Right ventricle myocardium superior (tissue), 1 donor: ENCODE measurements around the gene QRFP. TPM values are rescaled to one million over a fixed set of nuclear protein-coding genes. Genes with fewer than 3 reads are reported as not detected.

ENCODE experiments used
- ATAC-seq: fragments of 200-7000 bp; cut with Tn5 transposase; one replicate; pipeline ENCODE4 v1.9.1; 2020; ENCODE audit warnings: mild to moderate bottlenecking; ENCODE audit not compliant: poor library complexity
- DNase-seq: peaks from one replicate; pipeline ENCODE4 v3.0.0-alpha.2; 2020
- intact Hi-C: fragments of 100-400 bp; cut with DNase I; formaldehyde crosslinking; loops from one replicate; pipeline ENCODE4 v1.11.2; 2022
- total RNA-seq: library from RNA; stranded (reverse); fragmentation: NEBNext Ultra II Directional; extraction: Animal tissue kit (Norgen Biotek cat#: 25700); gene quantifications from one replicate; pipeline ENCODE4 v1.2.1, GENCODE V29; 2021
- donor health status: DM: no; HTN: yes; CAD: no; lungs with severe emphysema.

Gene QRFP
- total RNA-seq, 1 donor from 2014 or later, result not detected

DNA sequence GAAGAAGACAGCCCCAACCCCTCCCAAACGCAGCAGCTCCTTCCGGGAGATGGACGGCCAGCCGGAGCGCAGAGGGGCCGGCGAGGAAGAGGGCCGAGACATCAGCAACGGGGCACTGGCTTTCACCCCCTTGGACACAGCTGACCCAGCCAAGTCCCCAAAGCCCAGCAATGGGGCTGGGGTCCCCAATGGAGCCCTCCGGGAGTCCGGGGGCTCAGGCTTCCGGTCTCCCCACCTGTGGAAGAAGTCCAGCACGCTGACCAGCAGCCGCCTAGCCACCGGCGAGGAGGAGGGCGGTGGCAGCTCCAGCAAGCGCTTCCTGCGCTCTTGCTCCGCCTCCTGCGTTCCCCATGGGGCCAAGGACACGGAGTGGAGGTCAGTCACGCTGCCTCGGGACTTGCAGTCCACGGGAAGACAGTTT lies 12.5 kb downstream of the QRFP start:
- DNase-seq, result no peak
- ATAC-seq, result no peak
- intact Hi-C loops, result no loop called here

DNA sequence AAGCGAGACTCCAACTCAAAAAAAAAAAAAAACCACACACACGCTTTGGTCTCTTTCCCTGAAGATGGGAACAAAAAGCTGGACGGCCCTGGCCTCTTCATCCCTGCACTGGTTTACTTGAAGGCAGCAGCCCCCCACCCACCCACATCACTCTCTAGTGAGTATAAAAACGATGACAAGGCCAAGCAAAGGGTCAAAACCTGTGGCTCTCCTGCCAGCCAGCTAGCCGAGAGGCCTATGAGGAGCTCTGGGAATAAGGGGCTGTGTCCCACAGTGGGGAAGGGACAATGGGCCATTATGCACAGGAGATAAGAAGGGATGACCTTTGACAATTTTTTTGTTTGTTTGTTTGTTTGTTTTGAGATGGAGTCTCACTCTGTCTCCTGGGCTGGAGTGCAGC lies 13.1 kb downstream of the QRFP start:
- intact Hi-C loops, result no loop called here
- DNase-seq, result no peak
- no peak for ATAC-seq

DNA sequence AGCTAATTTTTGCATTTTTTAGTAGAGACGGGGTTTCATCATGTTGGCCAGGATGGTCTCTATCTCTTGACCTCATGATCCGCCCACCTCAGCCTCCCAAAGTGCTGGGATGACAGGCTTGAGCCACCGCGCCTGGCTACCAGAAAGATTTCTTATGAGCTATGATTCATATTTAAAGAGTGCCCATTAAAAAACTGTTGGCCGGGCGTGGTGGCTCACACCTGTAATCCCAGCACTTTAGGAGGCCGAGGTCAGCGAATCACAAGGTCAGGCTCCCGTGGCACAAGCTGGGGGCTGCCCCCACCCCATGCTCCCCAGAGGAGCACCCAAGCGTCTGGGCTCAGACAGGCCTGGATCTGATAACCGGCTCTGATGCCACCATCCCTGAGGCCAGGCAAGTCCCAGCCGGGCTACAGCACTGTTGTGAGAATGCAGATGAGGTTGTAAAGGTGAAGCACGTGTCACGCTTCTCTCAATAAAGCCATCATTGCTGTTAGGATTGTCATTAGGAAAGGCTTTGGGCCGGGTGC lies 13.9 kb downstream of the QRFP start:
- intact Hi-C loops, result no loop called here
- no peak for ATAC-seq
- no peak for DNase-seq

DNA sequence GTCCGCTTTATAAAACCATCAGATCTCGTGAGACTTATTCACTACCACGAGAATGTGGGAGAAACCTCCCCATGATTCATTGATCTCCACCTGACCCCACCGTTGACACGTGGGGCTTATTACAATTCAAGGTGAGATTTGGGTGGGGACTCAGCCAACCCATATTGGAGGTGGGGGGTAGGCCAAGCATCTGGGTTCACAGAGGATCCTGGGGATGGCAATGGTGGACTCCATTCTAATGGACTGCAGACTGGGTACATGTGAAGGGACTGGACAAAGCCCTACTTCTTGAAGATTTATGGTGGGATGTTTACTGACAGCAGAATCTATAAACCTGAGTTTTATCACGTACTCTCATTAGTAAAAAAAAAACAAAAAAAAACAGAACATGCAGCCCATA lies 15.1 kb downstream of the QRFP start:
- ATAC-seq (no peak), DNase-seq (no peak)
- intact Hi-C loops, result no loop called here

DNA sequence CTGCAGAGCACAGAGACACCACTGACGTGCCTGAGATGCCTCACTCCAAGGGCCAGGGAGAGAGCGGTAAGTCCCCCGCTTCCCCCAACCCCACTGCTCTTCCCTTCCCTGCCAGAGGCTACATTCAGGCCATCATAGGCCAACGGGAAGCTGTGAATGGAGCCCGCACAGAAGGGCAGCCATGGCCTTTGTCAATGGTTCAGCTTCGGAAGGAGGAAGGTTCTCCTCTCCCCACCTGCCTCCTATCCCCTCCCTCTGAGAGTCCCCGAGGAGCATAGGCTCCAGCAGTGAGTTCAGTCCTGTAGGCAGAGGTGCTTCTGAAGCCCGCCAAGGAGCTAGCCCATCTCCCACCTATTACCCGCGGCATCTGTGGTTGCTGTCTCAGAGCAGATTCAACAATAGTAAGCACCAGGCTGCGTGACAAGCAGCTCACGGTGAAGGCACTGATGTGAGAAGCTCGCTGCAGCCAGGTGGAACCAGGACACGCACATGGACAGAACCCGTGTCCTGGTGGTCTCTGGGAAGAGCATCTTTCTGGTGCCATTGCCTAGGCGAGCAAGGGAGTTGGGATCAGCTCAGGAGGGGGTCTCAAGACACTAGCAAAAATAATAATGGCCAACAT lies 15.9 kb downstream of the QRFP start:
- no peak for ATAC-seq
- peak; percentile 26 for DNase-seq
- intact Hi-C loops, result no loop called here

DNA sequence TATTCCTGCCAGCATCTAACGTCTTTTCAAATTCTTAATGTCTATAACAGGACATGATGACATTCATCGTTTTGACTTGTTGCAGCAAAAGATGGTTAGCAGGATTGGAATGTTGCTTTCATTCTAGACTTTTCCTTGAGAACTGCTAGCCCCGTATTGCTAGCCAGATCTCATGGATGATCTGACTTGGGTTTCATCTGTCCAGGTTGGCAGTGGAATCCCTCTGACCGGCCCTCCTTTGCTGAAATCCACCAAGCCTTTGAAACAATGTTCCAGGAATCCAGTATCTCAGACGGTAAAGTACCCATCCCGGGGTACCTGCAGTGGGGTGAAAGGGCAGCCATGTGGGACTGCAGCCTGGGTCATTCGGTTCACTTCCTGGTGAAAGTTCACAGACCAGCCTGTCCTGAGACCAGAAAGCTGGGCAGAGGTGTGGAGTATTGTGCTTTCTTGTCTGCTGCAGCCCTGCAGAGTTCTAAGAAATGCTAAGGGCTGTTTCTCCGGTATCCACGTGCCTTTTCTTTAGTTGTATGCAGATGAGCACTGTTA lies 16.7 kb downstream of the QRFP start:
- DNase-seq (no peak), ATAC-seq (no peak)
- intact Hi-C loops, result no loop called here

DNA sequence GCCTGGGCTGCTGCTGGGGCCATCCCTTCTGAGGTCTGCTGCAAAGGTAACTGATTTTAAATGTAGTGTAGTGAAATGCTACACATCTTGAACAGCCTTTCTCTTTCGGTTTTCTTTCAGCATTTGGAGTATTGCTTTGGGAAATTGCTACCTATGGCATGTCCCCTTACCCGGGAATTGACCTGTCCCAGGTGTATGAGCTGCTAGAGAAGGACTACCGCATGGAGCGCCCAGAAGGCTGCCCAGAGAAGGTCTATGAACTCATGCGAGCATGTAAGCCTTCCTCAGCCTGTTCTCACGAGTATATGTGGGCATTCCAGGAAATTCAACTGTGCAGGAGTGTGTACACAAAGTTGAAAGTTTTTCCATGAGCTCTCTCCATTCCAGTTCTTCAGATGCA lies 18.3 kb downstream of the QRFP start:
- ATAC-seq (no peak), DNase-seq (no peak)
- intact Hi-C loops, result no loop called here

DNA sequence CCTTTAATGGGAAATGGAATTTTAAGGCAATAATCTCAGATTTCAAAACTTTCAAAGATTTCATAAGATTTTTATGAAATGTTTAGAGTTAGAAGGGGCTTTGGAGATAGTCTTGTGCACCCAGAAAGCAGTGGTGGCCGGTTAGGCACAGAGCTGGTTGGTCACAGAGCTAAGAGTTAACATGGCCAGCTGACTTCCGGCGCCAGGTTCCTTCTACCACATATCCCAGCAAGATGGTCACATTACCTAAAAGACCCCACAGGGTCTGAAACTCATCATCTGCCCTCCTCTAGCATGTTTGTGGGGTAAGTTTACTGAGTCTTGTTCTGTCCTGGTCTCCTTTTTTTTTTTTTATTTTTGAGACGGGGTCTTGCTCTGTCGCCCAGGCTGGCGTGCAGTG lies 19.3 kb downstream of the QRFP start:
- intact Hi-C loops, result no loop called here
- DNase-seq (no peak), ATAC-seq (no peak)

DNA sequence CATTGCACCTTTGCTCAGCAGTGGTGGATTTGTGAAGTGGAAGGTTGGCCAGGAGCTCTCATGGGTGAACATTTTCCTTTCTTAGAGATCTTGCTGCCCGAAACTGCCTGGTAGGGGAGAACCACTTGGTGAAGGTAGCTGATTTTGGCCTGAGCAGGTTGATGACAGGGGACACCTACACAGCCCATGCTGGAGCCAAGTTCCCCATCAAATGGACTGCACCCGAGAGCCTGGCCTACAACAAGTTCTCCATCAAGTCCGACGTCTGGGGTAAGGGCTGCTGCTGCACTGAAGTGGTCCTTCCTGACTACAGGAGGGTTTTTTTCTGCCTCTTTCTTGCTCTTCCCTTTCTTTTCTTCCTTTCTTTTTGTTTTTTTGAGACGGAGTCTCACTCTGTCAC lies 21.8 kb downstream of the QRFP start:
- DNase-seq (no peak), ATAC-seq (no peak)
- intact Hi-C loops, result loop anchor here (5.0 kb wide), 1 partner anchor 58 kb away; no protein-coding TSS in a partner anchor

DNA sequence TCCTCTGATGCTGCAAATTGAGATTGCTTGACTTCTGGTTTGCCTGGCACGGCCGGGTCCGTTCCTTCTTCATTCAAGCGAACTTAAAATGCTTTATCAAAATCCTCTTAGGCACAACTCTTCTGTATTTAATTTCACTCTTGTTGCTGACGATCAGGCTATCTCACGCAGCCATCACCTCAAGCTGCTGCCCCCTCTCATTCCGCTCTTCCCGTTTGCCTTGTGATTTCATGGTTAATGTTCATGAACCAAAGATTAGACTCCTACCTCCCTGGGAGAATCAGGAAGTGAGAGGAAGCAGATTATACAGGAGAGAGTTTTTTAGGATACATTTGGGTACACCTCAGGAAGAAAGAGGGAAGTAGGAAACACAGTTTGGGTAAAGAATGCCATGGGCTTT lies 22.6 kb downstream of the QRFP start:
- intact Hi-C loops, result loop anchor here (5.0 kb wide), 1 partner anchor 58 kb away; no protein-coding TSS in a partner anchor
- no peak for ATAC-seq

DNA sequence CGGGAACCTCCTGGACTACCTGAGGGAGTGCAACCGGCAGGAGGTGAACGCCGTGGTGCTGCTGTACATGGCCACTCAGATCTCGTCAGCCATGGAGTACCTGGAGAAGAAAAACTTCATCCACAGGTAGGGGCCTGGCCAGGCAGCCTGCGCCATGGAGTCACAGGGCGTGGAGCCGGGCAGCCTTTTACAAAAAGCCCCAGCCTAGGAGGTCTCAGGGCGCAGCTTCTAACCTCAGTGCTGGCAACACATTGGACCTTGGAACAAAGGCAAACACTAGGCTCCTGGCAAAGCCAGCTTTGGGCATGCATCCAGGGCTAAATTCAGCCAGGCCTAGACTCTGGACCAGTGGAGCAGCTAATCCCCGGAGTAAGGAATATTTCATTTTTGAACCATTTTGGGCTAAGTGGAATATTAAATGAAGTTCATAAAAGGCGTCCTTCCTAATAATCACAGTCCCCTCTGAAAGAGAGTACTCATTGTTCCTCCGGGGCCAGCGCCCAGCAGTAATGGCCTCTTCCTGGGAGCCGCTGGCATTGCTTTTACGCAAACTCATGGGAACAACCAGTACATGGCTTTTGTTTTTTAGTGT lies 23.6 kb downstream of the QRFP start:
- intact Hi-C loops, result loop anchor here (5.0 kb wide), 1 partner anchor 59 kb away; no protein-coding TSS in a partner anchor
- DNase-seq (peak; percentile 81), ATAC-seq (peak; percentile 74)

More for the DNA sequence above, 22.6 kb downstream of the QRFP start:
- no peak for DNase-seq

DNA sequence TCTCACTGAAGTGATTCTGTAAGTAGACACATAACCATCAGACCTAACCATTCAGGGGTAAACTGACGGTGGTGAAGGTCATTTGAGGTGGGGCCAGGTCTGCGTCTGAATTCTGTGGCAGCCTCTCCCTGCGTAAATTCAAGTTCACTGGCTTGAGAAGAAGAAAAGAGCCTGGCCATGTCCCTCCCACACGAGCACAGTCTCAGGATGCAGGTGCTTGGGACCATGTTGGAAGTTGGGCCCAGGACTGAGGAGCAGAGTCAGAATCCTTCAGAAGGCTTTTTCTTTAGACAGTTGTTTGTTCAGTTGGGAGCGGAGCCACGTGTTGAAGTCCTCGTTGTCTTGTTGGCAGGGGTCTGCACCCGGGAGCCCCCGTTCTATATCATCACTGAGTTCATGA lies 24.1 kb downstream of the QRFP start:
- ATAC-seq (no peak), DNase-seq (no peak)
- intact Hi-C loops, result loop anchor here (5.0 kb wide), 1 partner anchor 60 kb away; no protein-coding TSS in a partner anchor

DNA sequence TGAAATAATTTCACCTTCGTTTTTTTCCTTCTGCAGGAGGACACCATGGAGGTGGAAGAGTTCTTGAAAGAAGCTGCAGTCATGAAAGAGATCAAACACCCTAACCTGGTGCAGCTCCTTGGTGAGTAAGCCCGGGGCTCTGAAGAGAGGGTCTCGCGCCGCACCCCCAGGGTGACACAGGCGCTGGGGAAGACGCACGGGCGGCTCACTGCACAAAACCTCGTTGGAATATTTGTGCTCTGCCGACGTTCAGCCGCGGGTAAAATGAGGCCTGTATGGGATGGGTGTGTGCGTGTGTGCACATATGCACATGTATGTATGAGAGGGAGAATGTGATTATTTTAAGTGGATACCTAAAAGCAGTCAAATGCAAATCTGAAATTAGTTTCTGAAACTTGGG lies 24.5 kb downstream of the QRFP start:
- intact Hi-C loops, result loop anchor here (5.0 kb wide), 1 partner anchor 60 kb away; no protein-coding TSS in a partner anchor
- ATAC-seq (no peak), DNase-seq (no peak)

DNA sequence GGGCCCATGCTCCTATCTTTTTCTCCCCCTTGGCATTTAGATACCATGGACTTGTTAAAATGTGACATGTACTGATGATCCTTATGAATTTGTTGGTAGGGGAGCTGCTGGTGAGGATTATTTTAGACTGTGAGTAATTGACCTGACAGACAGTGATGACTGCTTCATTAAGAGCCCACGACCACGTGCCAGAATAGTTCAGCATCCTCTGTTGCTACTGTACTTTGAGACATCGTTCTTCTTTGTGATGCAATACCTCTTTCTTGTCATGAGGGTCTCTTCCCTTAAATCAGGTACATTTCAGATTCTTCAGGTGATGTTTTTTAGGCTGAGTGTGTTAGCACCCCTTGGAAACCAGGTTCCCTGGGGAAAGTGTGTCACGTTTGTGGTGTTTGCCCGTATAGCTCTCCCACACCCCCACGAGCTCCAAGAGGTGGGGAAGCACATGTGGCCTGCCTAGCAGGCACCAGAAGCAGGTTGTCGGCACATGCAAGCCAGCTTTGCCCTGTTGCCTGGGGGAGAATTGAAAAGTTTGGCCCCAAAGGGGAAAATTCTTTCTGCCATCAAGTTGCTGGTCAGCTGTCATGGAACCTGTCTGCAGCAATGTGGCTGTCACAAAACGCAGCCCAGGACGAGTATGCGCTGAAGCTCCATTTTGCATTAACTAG lies 25.1 kb downstream of the QRFP start:
- intact Hi-C loops, result loop anchor here (5.0 kb wide), 1 partner anchor 61 kb away; no protein-coding TSS in a partner anchor
- DNase-seq, result no peak
- peak; percentile 4 for ATAC-seq

DNA sequence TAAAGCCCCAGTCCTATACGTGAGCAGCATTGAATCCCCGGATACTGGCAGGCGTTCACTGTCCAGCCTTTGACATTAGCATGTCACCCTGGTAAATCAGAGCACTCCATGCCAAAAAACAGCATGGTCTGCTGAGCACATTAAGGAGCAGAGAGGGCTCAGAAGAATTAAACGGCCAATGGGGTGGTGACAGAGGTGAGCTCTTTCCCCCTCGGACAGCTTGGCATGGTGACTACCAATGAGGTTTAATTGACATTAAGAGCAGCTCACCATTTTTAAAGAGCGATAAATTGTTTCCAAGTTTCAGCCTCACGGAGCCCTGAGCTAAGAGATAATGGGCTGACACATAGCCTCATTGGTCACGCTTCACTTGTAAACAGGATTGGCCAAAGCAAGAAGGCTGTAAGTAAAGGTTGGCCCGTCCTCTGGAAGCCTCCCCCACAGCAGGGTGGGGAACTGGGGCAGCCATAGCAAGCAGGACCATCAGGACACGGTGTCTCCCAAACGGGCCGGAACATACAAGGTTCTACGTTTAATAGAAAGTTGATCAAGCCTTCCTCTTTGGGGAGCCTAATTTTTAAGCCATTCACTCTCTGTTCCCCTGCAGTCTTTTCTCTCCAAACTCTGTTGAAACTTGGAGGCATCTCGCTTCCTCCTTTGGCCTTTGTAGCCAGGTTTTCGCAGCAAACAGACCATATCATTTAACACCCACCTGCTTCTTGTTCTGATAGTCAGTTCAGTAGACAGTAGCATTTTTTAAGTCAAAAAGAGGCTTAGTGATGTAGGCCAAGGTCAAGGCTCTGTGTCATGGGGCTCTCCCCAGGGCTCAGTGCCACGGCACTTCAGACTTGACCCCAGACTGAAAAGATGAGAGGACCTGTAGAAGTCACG lies 25.9 kb downstream of the QRFP start:
- ATAC-seq, result peak; percentile 71
- intact Hi-C loops, result loop anchor here (5.0 kb wide), 1 partner anchor 62 kb away; no protein-coding TSS in a partner anchor
- DNase-seq, result no peak

DNA sequence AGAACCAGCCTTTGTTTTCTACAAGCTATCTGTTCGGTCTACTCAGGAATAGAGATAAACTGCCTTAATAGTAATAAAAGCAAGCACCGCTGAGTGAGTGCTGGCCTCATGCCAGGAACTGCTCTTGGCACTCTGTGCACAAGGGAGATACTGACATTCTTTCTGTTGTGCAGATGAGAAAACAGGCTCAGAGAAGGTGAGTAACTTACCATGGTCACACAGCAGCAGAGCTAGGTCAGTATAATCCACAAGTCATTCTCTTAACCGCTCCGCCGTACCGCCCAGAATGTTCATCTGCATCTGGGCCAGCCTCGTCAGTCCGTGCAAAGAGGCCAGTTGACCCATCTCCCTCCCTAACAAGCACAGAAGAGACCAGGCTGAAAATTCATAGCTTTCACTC lies 27.4 kb downstream of the QRFP start:
- peak; percentile 32 for ATAC-seq
- intact Hi-C loops, result loop anchor here (5.0 kb wide), 1 partner anchor 128 kb away; no protein-coding TSS in a partner anchor
- DNase-seq, result peak; percentile 84

DNA sequence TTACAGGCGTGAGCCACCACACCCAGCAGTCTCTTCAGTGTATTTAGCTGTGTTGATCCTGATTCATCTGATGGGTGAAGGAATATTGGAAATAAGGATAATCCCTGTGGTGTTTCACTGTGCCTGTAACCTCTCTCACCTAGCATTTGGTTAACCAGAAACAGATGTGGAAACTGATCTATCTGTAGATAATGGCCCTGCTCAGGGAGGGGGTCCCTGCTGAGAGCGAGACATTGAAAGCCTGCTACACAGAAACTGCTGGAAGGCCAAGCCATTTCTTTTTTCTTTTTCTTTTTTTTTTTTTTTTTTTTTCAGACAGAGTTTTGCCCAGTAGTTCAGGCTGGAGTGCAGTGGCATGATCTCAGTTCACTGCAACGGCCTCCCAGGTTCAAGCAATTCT lies 28.4 kb downstream of the QRFP start:
- DNase-seq (no peak), ATAC-seq (no peak)
- intact Hi-C loops, result loop anchor here (5.0 kb wide), 1 partner anchor 129 kb away; no protein-coding TSS in a partner anchor

DNA sequence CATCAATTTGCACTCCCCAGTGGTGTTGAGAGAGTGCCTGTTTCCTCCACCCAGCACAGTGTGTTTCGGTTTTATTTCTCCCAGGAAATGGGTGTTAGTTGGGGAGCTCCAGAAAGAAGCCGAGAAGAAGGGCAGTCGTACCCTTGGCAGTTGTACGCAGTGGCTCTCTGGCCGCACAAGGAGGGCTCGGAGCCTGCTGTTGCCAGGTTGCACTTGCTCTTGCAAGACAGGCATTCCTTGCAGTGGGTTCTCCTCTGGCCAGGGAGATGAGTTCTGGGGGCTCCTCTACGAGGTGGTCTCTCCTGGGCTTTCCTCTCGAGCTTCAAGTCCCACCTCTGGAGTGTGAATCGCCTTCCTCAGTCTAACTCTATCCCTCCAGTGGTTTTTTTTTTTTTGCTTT lies 29.1 kb downstream of the QRFP start:
- DNase-seq, result no peak
- intact Hi-C loops, result loop anchor here (5.0 kb wide), 1 partner anchor 130 kb away; no protein-coding TSS in a partner anchor

More for the DNA sequence above, 29.1 kb downstream of the QRFP start:
- ATAC-seq, result no peak
